Posterior cingulate gyrus (tissue), 11 donors: ENCODE data around the gene MRPS6.

ENCODE experiments used
- DNase-seq, 10 donors: peaks; one replicate each; pipeline versions ENCODE4 v3.0.0 to v3.0.0-alpha.2; 2020 to 2021; ENCODE audit warnings: mixed read lengths in 3 of 10
- intact Hi-C: fragments of 100-400 bp; cut with DNase I; formaldehyde crosslinking; loops from one replicate; pipeline ENCODE4 v1.15.1; 2023

MRPS6 gene

GRCh38 chr21:34093083-34093482 is 19.7 kb downstream of the MRPS6 start:
- intact Hi-C loops, result no loop called here
- no peak for DNase-seq

- DNase-seq, result no peak
- intact Hi-C loops, result no loop called here
Observed at GRCh38 chr21:34094949-34095348, 21.6 kb downstream of the MRPS6 start.

- DNase-seq, result no peak
- intact Hi-C loops, result no loop called here
Observed at GRCh38 chr21:34097442-34097841, 24.1 kb downstream of the MRPS6 start.

- intact Hi-C loops, result no loop called here
- no peak for DNase-seq
Observed at GRCh38 chr21:34100337-34100736, 27.0 kb downstream of the MRPS6 start.

- intact Hi-C loops, result no loop called here
Observed at GRCh38 chr21:34100790-34101189, 27.4 kb downstream of the MRPS6 start.

GRCh38 chr21:34105947-34106541 is 32.7 kb downstream of the MRPS6 start:
- intact Hi-C loops, result no loop called here

More at GRCh38 chr21:34100790-34101189, 27.4 kb downstream of the MRPS6 start:
- no peak for DNase-seq

GRCh38 chr21:34107606-34108005 is 34.2 kb downstream of the MRPS6 start:
- intact Hi-C loops, result no loop called here
- no peak for DNase-seq

More at GRCh38 chr21:34105947-34106541, 32.7 kb downstream of the MRPS6 start:
- no peak for DNase-seq

GRCh38 chr21:34109075-34109474 is 35.7 kb downstream of the MRPS6 start:
- DNase-seq, result no peak
- intact Hi-C loops, result no loop called here

GRCh38 chr21:34110594-34111202 is 37.3 kb downstream of the MRPS6 start:
- intact Hi-C loops, result no loop called here
- DNase-seq, result no peak

GRCh38 chr21:34112316-34113033 is 39.1 kb downstream of the MRPS6 start:
- intact Hi-C loops, result no loop called here

DNA sequence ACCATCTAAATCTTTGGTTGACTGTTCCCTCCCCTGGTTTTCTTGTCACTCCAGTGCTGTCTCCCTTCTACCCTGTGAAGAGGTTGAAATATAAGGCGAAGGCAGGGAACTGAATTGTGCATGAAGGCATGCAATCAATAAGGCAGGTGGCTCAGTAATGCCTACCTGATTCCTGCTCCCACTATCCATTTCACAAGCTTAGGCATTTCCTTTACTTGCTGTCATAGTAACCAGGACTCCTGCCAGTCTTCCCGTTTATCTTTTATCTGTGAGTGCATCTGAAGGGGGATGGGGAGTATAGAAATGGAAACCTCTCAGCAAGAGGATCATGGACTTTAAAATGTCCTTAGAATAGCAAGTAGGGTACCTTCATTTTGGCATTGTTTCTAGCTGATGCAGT is 40.5 kb downstream of the MRPS6 start:
- intact Hi-C loops, result no loop called here
- DNase-seq, result no peak

More at GRCh38 chr21:34112316-34113033, 39.1 kb downstream of the MRPS6 start:
- no peak for DNase-seq

- DNase-seq, result no peak
- intact Hi-C loops, result no loop called here
Observed at GRCh38 chr21:34115160-34115559, 41.8 kb downstream of the MRPS6 start.

- DNase-seq, result no peak
- intact Hi-C loops, result no loop called here
Observed at GRCh38 chr21:34116569-34116968, 43.2 kb downstream of the MRPS6 start.

DNA sequence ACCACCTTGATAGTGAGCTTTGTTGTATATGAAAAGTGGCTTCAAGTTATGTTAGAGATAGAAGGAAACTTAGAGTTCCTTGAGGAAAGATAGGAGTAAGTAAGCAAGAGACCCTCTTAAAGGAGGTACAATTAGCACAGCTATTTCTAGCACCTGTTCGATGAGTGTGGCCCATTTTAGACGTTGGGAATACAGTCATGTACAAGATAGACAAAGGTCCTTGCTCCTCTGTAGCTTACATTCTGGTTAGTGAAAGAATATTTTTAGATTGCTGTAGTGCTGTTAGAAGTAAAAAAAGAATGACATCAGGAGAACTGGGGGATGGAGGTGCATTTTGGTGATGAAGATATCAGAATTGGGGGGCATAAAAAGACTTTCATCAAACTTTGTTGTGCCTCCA is 47.5 kb downstream of the MRPS6 start:
- intact Hi-C loops, result loop anchor here (10.0 kb wide), 1 partner anchor 46 kb away; the partner anchor contains the start of genes MRPS6 and SLC5A3
- DNase-seq, result no peak

DNA sequence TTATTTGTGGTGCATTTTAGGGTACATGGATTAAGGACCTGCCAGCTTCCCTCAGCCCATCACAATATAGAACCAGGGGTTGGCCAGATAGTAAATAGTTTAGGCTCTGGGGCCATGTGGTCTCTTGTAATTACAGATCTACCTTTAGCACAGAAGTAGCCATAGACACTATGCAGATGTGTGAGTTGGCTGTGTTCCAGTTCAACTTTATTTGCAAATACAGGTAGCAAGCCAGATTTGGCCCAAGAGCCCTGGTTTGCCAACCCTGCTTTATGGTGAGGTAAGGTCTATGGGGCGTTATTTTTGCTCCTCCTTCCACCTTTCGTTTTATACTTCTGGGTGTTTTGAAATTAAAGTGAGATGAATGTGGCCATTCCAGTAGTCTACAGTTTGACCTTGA is 48.7 kb downstream of the MRPS6 start:
- intact Hi-C loops, result loop anchor here (10.0 kb wide), 1 partner anchor 47 kb away; the partner anchor contains the start of genes MRPS6 and SLC5A3

GRCh38 chr21:34123609-34124008 is 50.2 kb downstream of the MRPS6 start:
- intact Hi-C loops, result loop anchor here (10.0 kb wide), 1 partner anchor 49 kb away; the partner anchor contains the start of genes MRPS6 and SLC5A3
- no peak for DNase-seq

More for the DNA sequence above, 48.7 kb downstream of the MRPS6 start:
- DNase-seq, result no peak

DNA sequence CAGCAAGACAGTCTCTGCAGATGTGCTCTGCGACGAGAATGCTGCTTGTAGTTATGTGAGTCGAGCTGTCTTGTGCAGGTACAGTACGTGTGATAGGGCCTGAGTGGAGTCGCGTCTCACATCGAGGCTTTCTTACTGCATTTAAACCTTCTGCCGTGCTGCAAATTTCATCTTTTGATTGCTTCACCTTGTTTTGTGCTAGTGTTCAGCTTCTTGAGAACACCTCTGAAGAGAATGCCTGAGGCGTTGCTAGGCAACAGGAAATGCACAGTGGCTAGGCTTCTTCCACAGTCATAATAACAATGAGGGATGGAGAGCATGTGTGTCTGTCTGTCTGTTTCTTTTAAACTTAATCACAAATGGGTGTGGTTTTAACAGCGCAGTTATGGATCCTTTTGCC is 52.9 kb downstream of the MRPS6 start:
- intact Hi-C loops, result loop anchor here (10.0 kb wide), 1 partner anchor 51 kb away; the partner anchor contains the start of genes MRPS6 and SLC5A3
- DNase-seq, result peak in 3 of 10 donors; percentile 34 to 79 (median 37)

- DNase-seq, result no peak
- intact Hi-C loops, result loop anchor here (10.0 kb wide), 1 partner anchor 52 kb away; the partner anchor contains the start of genes MRPS6 and SLC5A3
Observed at GRCh38 chr21:34126691-34127090, 53.3 kb downstream of the MRPS6 start.

DNA sequence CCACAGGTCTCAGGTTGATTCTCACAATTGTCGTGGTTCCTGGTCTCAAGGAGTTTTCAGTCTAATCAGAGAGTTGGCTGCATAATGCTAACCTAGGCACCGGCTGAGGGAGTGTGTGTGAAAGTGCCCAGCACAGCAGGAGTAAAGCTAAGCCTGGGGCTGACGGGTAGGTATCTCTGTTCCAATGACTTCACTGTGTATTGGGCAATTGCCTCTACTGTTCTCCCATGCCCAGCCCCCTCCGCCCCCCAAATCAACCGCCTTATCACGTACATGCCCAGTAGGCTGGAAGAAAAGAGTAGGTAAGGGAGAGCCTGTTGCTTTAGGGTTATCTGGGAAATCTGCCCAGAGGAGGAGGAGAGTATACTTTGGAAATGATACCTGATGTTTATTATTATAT is 54.7 kb downstream of the MRPS6 start:
- DNase-seq, result no peak
- intact Hi-C loops, result loop anchor here (10.0 kb wide), 1 partner anchor 53 kb away; the partner anchor contains the start of genes MRPS6 and SLC5A3

DNA sequence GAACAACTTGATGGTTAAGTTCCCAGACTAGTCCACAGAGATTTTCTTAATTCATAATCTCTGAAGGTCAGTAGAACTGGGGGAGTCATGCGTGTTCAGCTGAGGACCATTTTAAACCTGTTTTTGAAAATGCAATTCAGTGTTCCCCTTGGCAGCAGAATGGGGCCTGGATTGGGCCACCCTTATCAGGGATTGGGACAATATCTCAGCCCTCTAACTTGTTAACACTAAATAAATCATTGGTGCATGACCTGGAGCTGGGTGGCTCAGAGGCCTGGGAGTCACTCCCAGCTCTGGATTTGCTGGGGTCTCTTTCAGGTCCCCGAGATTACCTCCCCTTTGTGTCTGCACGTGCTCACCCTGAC is 55.3 kb downstream of the MRPS6 start:
- intact Hi-C loops, result loop anchor here (10.0 kb wide), 1 partner anchor 54 kb away; the partner anchor contains the start of genes MRPS6 and SLC5A3
- no peak for DNase-seq
